ENCODE measurements around the gene POLR2L. TPM values are rescaled to one million over a fixed set of nuclear protein-coding genes. Genes with fewer than 3 reads are reported as not detected.

Gene POLR2L
- total and polyA plus RNA-seq, 2 of the 13 experiments (the other 11 are each of a cell fraction or from before 2014, with no cell fraction given), result 104 to 114 TPM

GRCh38 chr11:838441-839279 is 3.7 kb downstream of the POLR2L start (continued):
- TF ChIP-seq MIER3 (CRISPR knock-in tag; IDR thresholded peaks at IDR 0.05; ENCODE audit: borderline replicate concordance) (peak; percentile 70; the same call in 1 of the 2 replicates), NR2F6 (IDR thresholded peaks at IDR 0.05) (no peak; the same call in 1 of the 2 replicates), NR2F6 (CRISPR knock-in tag; IDR thresholded peaks at IDR 0.05) (peak; percentile 82), ZNF839 (CRISPR knock-in tag; IDR thresholded peaks at IDR 0.05; ENCODE audit: borderline replicate concordance) (no peak), ZSCAN25 (CRISPR knock-in tag; IDR thresholded peaks at IDR 0.05) (no peak), RFX3 (CRISPR knock-in tag; IDR thresholded peaks at IDR 0.05) (no peak), ZGPAT (CRISPR knock-in tag; IDR thresholded peaks at IDR 0.05) (peak; percentile 65; the same call in 1 of the 2 replicates), TCF7 (IDR thresholded peaks at IDR 0.05; ENCODE audit: low read depth) (no peak), ZFX (CRISPR knock-in tag; IDR thresholded peaks at IDR 0.05; ENCODE audit: low read depth) (peak; percentile 93), MZF1 (CRISPR knock-in tag; IDR thresholded peaks at IDR 0.05; ENCODE audit: borderline replicate concordance) (no peak), FOXK2 (IDR thresholded peaks at IDR 0.05) (no peak), CHD4 (IDR thresholded peaks at IDR 0.05; ENCODE audit: borderline replicate concordance, low read length) (no peak), E2F1 (CRISPR knock-in tag; IDR thresholded peaks at IDR 0.05) (no peak), ZNF253 (CRISPR knock-in tag; IDR thresholded peaks at IDR 0.05; ENCODE audit: borderline replicate concordance) (no peak), CAMTA2 (CRISPR knock-in tag; IDR thresholded peaks at IDR 0.05; ENCODE audit: borderline replicate concordance) (no peak), ZNF317 (CRISPR knock-in tag; IDR thresholded peaks at IDR 0.05) (no peak), GATA4 (IDR thresholded peaks at IDR 0.05; ENCODE audit: borderline replicate concordance, low read depth) (no peak)
- TF ChIP-seq, protein P1, sequence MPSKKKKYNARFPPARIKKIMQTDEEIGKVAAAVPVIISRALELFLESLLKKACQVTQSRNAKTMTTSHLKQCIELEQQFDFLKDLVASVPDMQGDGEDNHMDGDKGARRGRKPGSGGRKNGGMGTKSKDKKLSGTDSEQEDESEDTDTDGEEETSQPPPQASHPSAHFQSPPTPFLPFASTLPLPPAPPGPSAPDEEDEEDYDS (CRISPR knock-in tag; IDR thresholded peaks at IDR 0.05), result peak; percentile 48; the same call in 1 of the 2 replicates
- TF ChIP-seq, protein P2, sequence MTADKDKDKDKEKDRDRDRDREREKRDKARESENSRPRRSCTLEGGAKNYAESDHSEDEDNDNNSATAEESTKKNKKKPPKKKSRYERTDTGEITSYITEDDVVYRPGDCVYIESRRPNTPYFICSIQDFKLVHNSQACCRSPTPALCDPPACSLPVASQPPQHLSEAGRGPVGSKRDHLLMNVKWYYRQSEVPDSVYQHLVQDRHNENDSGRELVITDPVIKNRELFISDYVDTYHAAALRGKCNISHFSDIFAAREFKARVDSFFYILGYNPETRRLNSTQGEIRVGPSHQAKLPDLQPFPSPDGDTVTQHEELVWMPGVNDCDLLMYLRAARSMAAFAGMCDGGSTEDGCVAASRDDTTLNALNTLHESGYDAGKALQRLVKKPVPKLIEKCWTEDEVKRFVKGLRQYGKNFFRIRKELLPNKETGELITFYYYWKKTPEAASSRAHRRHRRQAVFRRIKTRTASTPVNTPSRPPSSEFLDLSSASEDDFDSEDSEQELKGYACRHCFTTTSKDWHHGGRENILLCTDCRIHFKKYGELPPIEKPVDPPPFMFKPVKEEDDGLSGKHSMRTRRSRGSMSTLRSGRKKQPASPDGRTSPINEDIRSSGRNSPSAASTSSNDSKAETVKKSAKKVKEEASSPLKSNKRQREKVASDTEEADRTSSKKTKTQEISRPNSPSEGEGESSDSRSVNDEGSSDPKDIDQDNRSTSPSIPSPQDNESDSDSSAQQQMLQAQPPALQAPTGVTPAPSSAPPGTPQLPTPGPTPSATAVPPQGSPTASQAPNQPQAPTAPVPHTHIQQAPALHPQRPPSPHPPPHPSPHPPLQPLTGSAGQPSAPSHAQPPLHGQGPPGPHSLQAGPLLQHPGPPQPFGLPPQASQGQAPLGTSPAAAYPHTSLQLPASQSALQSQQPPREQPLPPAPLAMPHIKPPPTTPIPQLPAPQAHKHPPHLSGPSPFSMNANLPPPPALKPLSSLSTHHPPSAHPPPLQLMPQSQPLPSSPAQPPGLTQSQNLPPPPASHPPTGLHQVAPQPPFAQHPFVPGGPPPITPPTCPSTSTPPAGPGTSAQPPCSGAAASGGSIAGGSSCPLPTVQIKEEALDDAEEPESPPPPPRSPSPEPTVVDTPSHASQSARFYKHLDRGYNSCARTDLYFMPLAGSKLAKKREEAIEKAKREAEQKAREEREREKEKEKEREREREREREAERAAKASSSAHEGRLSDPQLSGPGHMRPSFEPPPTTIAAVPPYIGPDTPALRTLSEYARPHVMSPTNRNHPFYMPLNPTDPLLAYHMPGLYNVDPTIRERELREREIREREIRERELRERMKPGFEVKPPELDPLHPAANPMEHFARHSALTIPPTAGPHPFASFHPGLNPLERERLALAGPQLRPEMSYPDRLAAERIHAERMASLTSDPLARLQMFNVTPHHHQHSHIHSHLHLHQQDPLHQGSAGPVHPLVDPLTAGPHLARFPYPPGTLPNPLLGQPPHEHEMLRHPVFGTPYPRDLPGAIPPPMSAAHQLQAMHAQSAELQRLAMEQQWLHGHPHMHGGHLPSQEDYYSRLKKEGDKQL (CRISPR knock-in tag; IDR thresholded peaks at IDR 0.05; ENCODE audit: low read depth), result no peak
- TF ChIP-seq, protein P3, sequence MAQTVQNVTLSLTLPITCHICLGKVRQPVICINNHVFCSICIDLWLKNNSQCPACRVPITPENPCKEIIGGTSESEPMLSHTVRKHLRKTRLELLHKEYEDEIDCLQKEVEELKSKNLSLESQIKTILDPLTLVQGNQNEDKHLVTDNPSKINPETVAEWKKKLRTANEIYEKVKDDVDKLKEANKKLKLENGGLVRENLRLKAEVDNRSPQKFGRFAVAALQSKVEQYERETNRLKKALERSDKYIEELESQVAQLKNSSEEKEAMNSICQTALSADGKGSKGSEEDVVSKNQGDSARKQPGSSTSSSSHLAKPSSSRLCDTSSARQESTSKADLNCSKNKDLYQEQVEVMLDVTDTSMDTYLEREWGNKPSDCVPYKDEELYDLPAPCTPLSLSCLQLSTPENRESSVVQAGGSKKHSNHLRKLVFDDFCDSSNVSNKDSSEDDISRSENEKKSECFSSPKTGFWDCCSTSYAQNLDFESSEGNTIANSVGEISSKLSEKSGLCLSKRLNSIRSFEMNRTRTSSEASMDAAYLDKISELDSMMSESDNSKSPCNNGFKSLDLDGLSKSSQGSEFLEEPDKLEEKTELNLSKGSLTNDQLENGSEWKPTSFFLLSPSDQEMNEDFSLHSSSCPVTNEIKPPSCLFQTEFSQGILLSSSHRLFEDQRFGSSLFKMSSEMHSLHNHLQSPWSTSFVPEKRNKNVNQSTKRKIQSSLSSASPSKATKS (CRISPR knock-in tag; IDR thresholded peaks at IDR 0.05), result no peak
